ENCODE measurements around the gene SPHKAP. TPM values are rescaled to one million over a fixed set of nuclear protein-coding genes. Genes with fewer than 3 reads are reported as not detected.

The SPHKAP gene
- total and polyA plus RNA-seq, 2 of the 13 experiments (the other 11 are each of a cell fraction or from before 2014, with no cell fraction given): not detected

GRCh38 chr2:228164718-228165117, 16.8 kb downstream of the SPHKAP start:
- POLR2A ChIA-PET: no interaction called here

GRCh38 chr2:228157841-228158240, 23.6 kb downstream of the SPHKAP start:
- intact Hi-C loops (cut with micrococcal nuclease; ENCODE audit: unreplicated experiment) (no loop called here), in situ Hi-C loops (cut with HindIII; ENCODE audit: extremely low pct_ligation_motif_present, low pct_unique_long_range_greater_than_20kb) (no loop called here)
- Histone ChIP-seq H3K4me3 (replicated peaks in 1 of 3; ENCODE audit: insufficient read depth in 1 of 3, low read depth in 2 of 3, low read length in 3 of 3) (no peak overlapping the region), H3K36me3 (replicated peaks in 1 of 2; ENCODE audit: control insufficient read depth in 1 of 2, insufficient read depth in 2 of 2, low read length in 2 of 2) (no peaks in the 10 kb centered on the region), H4K20me1 (ENCODE audit: insufficient read depth, low read length) (no peaks in the 10 kb centered on the region), H3K27me3 (ENCODE audit: control insufficient read depth in 1 of 2, insufficient read depth in 2 of 2, low read length in 2 of 2) (no peaks in the 10 kb centered on the region), H2AFZ (ENCODE audit: low read length) (no peak overlapping the region), H3K27ac (ENCODE audit: extremely low read length, insufficient read depth, low read length) (no peak overlapping the region), H3K9ac (ENCODE audit: insufficient read depth, low read depth, low read length) (no peak overlapping the region), H3K4me1 (ENCODE audit: insufficient read depth, low read length) (no peaks in the 10 kb centered on the region), H3K4me2 (ENCODE audit: low read depth, low read length) (no peak overlapping the region), H3K9me3 (ENCODE audit: low read length) (no peaks in the 10 kb centered on the region; the same call in 1 of the 2 replicates), H3K79me2 (ENCODE audit: insufficient read depth, low read length) (no peaks in the 10 kb centered on the region)
- ATAC-seq (no peak), FAIRE-seq (no peak), DNase-seq (ENCODE audit: low spot score) (no peak)
- TF ChIP-seq NR0B2 (CRISPR knock-in tag; IDR thresholded peaks at IDR 0.05) (no peak), SNRNP70 (IDR thresholded peaks at IDR 0.05; ENCODE audit: low read depth, low read length) (no peak)
- POLR2A ChIA-PET: no interaction called here
- CTCF ChIA-PET (ENCODE audit: low intra/inter-chr PET ratio, low total read pairs): no interaction called here
- no TSS peak for BruUV-seq (replicated peaks)

More at GRCh38 chr2:228164718-228165117, 16.8 kb downstream of the SPHKAP start:
- 15% methylated on average over 3 of the region's 3 CpGs for WGBS (ENCODE audit: low lambda C conversion rate)
- Histone ChIP-seq H3K27ac (ENCODE audit: extremely low read length, insufficient read depth, low read length) (no peak overlapping the region), H3K9ac (ENCODE audit: insufficient read depth, low read depth, low read length) (no peak overlapping the region), H3K79me2 (ENCODE audit: insufficient read depth, low read length) (no peaks in the 10 kb centered on the region), H2AFZ (ENCODE audit: low read length) (no peak overlapping the region), H4K20me1 (ENCODE audit: insufficient read depth, low read length) (no peaks in the 10 kb centered on the region), H3K27me3 (ENCODE audit: control insufficient read depth in 1 of 2, insufficient read depth in 2 of 2, low read length in 2 of 2) (no peaks in the 10 kb centered on the region), H3K4me1 (ENCODE audit: insufficient read depth, low read length) (no peaks in the 10 kb centered on the region), H3K4me3 (replicated peaks in 1 of 3; ENCODE audit: insufficient read depth in 1 of 3, low read depth in 2 of 3, low read length in 3 of 3) (no peak overlapping the region), H3K9me3 (ENCODE audit: low read length) (no peaks in the 10 kb centered on the region; the same call in 1 of the 2 replicates), H3K36me3 (replicated peaks in 1 of 2; ENCODE audit: control insufficient read depth in 1 of 2, insufficient read depth in 2 of 2, low read length in 2 of 2) (no peaks in the 10 kb centered on the region), H3K4me2 (ENCODE audit: low read depth, low read length) (no peak overlapping the region)
- in situ Hi-C loops (cut with HindIII; ENCODE audit: extremely low pct_ligation_motif_present, low pct_unique_long_range_greater_than_20kb) (no loop called here), intact Hi-C loops (cut with micrococcal nuclease; ENCODE audit: unreplicated experiment) (no loop called here)
- FAIRE-seq (no peak), ATAC-seq (no peak), DNase-seq (ENCODE audit: low spot score) (no peak)
- no TSS peak for BruUV-seq (replicated peaks)
- CTCF ChIA-PET (ENCODE audit: low intra/inter-chr PET ratio, low total read pairs): no interaction called here
- no peak for TF ChIP-seq TAF15 (IDR thresholded peaks at IDR 0.05; ENCODE audit: low read depth, low read length, poor library complexity, severe bottlenecking)
- TF ChIP-seq ATF7 (IDR thresholded peaks at IDR 0.05): peak; percentile 89
- TF ChIP-seq ATF7 (CRISPR knock-in tag; IDR thresholded peaks at IDR 0.05): no peak
- TF ChIP-seq CREB1 (IDR thresholded peaks at IDR 0.05): peak; percentile 80
- TF ChIP-seq CREB1 (CRISPR knock-in tag; IDR thresholded peaks at IDR 0.05): no peak
